Measurements from ENCODE around the gene KLF15. TPM values are rescaled to one million over a fixed set of nuclear protein-coding genes. Genes with fewer than 3 reads are reported as not detected.

The KLF15 gene
- total RNA-seq, 4 donors from 2014 or later, result 20.6 to 49.2 (median 27.5) TPM

DNA sequence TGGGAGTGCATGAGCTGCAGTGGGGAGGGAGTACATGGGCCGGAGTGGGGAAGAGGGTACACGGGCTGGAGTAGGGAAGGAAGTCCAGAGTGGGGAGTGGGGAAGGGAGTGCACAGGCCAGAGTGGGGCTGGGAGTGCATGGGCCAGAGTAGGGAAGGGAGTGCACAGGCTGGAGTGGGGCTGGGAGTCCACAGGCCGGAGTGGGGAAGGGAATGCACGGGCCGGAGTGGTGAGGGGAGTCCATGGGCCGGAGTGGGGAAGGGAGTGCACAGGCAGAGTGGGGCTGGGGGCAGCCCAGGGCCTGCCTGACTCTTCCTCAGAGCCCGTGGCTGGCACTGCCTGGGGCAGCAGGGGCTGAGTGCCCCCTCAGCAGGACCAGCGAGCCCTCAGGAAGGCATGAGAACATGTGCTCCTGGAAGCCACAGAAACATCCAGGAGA, 40.7 kb downstream of the KLF15 start:
- Histone ChIP-seq H3K27me3 (no peaks in the 10 kb centered on the region), H3K4me1 (no peaks in the 10 kb centered on the region), H3K4me3 (replicated peaks in 1 of 3) (no peak overlapping the region), H3K36me3 (no peaks in the 10 kb centered on the region), H3K9me3 (no peaks in the 10 kb centered on the region), H3K27ac (no peak overlapping the region)
- TF ChIP-seq, protein P1, sequence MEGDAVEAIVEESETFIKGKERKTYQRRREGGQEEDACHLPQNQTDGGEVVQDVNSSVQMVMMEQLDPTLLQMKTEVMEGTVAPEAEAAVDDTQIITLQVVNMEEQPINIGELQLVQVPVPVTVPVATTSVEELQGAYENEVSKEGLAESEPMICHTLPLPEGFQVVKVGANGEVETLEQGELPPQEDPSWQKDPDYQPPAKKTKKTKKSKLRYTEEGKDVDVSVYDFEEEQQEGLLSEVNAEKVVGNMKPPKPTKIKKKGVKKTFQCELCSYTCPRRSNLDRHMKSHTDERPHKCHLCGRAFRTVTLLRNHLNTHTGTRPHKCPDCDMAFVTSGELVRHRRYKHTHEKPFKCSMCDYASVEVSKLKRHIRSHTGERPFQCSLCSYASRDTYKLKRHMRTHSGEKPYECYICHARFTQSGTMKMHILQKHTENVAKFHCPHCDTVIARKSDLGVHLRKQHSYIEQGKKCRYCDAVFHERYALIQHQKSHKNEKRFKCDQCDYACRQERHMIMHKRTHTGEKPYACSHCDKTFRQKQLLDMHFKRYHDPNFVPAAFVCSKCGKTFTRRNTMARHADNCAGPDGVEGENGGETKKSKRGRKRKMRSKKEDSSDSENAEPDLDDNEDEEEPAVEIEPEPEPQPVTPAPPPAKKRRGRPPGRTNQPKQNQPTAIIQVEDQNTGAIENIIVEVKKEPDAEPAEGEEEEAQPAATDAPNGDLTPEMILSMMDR (IDR thresholded peaks at IDR 0.05), result no peak
- no peak for TF ChIP-seq POLR2A (IDR thresholded peaks at IDR 0.05)
- no peak for DNase-seq
- 89 to 92% methylated on average over 7 to 8 of the region's 8 CpGs for WGBS, 2 donors
- intact Hi-C loops (cut with DNase I), result no loop called here

- intact Hi-C loops (cut with DNase I), result no loop called here
- TF ChIP-seq, protein P1 (IDR thresholded peaks at IDR 0.05), result no peak
- Histone ChIP-seq H3K27me3 (no peaks in the 10 kb centered on the region), H3K36me3 (no peaks in the 10 kb centered on the region), H3K9me3 (no peaks in the 10 kb centered on the region), H3K4me1 (no peaks in the 10 kb centered on the region), H3K4me3 (replicated peaks in 1 of 3) (no peak overlapping the region), H3K27ac (no peak overlapping the region)
- WGBS, 2 donors, result 83 to 85% methylated on average over 12 of the region's 12 CpGs
- DNase-seq, result no peak
Observed at GRCh38 chr3:126316031-126316461, 41.2 kb downstream of the KLF15 start.

GRCh38 chr3:126314790-126315658, 42.2 kb downstream of the KLF15 start:
- Histone ChIP-seq H3K4me1 (no peaks in the 10 kb centered on the region), H3K9me3 (no peaks in the 10 kb centered on the region), H3K27ac (no peak overlapping the region), H3K36me3 (no peaks in the 10 kb centered on the region), H3K4me3 (replicated peaks in 1 of 3) (no peak overlapping the region), H3K27me3 (no peaks in the 10 kb centered on the region)
- intact Hi-C loops (cut with DNase I), result no loop called here
- 82 to 84% methylated on average over 10 to 11 of the region's 11 CpGs for WGBS, 2 donors
- no peak for DNase-seq
- TF ChIP-seq, protein P1 (IDR thresholded peaks at IDR 0.05), result no peak
- no peak for TF ChIP-seq POLR2A (IDR thresholded peaks at IDR 0.05)

- intact Hi-C loops (cut with DNase I), result no loop called here
- 61 to 73% methylated on average over 3 to 4 of the region's 4 CpGs for WGBS, 2 donors
Observed at GRCh38 chr3:126314305-126314789, 42.9 kb downstream of the KLF15 start.

More at GRCh38 chr3:126314305-126314789, 42.9 kb downstream of the KLF15 start:
- Histone ChIP-seq H3K27me3 (no peaks in the 10 kb centered on the region), H3K4me1 (no peaks in the 10 kb centered on the region), H3K9me3 (no peaks in the 10 kb centered on the region), H3K36me3 (no peaks in the 10 kb centered on the region), H3K27ac (no peak overlapping the region), H3K4me3 (replicated peaks in 1 of 3) (no peak overlapping the region)
- TF ChIP-seq, protein P1 (IDR thresholded peaks at IDR 0.05), result no peak
- DNase-seq, result no peak

Data from thyroid gland (tissue), 4 donors.